Measurements from ENCODE around the gene UBE2H.
"Not testable (repeated sequence)": the region's sequence is repeated elsewhere in the genome, so short reads cannot be mapped to it uniquely, and the experiment has no call there.

UBE2H gene

DNA sequence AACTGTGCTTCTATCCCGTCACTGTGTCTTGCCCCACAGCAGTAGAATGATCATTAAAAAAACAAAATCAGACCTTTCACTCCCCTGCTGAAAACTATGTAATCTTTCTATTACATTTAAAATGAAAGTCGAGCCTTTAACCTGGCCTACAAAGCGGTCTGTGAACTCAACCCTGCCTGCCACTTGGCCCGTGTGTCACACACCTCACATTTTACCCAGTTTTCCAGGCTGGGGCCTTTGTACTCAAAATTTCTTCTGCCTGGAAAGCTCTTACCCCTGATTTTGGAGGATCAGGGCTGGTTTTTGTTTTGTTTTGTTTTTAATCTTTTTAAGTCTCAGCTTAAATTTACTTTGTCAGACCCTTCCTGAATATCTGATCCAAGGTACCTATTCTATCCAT, 82.1 kb downstream of the UBE2H start:
- DNase-seq = no peak

DNA sequence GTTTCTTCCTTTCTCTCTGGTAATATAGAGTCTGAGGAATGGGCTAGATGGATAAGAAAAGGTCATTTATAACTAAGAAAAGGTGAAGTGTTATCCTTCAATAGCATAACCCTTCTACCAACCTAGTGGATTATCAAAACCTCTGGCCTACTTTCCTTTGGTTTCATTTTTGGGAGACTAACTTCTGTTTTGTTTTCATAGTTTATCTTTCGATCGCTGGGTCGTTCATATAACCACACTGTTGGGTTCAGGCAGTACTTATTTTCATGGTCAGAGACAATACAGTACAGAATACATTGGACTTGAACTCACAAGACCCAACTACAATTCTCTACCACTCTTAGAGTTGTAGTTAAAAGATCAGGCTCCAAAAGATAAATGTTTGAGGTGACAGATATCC, 86.5 kb downstream of the UBE2H start:
- no peak for DNase-seq

DNA sequence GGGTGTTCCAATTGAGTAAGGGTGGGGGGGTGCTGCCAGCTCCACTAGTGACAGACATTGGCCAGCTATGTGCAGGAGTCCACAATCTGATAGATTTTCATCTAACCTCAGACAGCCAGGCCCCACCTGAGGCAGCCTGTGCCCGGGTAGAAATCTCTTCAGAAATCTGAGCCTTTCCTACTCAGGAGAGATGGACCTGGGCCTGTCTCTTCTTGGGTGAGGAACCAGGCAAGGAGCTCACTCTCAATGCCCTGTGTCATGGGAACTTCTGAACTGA, 86.9 kb downstream of the UBE2H start:
- peak; percentile 26 for DNase-seq

DNA sequence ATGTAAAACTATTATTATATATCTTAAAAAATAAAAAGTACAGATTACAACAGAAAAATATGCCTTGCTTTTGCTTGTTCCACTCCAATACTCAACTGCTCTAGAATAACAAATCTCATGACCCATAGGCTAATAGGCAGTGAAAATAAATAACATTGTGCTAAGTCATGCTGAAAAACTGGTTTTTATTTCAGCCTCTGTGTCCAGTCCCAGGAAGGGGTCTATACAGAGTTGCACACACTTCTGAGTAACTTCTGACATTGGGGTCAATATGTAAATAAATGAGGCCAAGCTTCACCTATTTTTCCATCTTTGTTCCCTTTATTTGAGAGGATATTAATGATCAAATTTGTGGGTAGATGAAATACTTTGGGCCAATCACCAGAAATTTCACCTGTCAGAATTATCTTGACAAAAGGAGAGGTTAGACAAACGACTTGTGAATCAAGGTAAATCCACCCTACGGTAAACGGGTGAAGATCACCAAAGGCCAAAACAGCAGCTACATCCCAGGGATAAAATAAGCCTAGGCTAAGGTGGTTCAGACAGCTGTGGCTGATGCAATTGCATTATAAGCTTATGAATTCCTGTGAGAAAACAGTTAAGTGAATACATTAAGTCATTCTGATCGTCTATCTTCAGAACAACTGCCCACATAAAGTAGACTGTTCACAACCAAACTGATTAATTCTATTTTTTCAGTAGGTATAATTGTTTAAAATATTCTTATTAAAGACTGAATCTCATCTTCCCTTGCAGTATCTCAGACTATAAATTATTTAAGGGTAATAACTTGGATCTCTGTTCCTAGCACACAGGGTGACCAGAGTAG, 87.5 kb downstream of the UBE2H start:
- peak; percentile 81 for DNase-seq

DNA sequence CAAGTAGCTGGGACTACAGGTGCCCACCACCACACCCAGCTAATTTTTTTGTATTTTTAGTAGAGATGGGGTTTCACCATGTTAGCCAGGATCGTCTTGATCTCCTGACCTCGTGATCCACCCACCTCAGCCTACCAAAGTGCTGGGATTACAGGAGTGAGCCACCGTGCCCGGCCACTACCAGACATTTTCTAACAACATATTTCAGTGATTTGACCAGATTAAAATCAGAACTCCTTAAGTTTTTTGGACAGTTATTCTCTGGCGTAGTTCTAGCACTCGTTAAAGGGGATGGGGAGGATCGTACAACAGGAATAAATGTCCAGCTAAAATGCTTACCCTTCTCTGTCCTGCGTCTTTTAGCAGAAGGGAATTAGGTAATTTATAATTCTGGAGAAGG, 88.1 kb downstream of the UBE2H start:
- not testable (repeated sequence) for DNase-seq

DNA sequence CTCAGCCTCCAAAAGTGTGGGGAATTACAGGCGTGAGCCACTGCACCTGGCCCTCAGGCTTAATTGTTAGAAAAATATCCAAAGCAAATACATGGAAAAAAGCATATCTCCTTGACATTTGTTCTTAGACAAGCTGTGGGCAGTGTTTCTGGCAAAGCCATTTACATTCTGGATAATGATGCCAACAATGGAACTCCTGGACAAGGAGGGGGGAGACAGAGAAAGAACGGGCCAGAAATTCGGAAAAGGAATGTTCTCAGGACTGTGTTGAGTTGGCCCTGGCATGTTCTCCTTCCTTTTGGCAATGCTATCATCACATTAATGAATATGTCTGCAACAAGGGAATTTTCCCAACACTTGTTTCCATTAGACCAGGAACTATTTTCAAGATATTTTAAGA, 88.7 kb downstream of the UBE2H start:
- DNase-seq = no peak

DNA sequence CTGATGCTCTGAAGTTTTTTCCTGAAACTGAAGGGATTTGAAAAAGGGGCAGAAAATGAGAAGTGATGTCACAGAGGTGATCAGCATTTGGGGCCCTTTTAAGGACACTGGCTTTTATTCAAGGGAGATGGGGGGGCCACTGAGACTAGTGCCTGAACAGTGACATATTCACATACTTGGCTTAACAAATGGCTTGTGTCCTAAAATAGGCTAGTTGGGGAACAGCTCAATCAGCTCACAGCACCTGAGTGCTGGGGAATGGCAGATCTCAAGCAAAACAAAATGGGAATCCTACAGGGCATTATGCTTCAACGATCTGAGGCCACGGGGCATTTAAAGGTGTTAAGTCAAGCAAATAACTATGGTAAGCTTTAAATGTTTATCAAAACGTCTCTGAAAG, 90.1 kb downstream of the UBE2H start:
- DNase-seq = no peak

DNA sequence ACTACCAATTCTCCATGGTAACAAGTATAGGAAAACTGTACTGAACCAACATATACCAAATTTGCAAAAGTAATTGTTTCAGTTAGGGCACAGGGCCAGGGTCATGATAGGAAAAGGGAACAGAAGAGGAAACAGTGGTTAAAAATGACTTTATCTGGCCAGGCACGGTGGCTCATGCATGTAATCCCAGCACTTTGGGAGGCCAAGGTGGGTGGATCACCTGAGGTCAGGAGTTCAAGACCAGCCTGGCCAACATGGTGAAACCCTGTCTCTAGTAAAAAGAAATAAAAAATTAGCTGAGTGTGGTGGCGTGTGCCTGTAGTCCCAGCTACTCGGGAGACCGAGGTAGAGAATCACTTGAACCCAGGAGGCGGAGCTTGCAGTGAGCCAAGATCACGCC, 92.0 kb downstream of the UBE2H start:
- DNase-seq = not testable (repeated sequence)

DNA sequence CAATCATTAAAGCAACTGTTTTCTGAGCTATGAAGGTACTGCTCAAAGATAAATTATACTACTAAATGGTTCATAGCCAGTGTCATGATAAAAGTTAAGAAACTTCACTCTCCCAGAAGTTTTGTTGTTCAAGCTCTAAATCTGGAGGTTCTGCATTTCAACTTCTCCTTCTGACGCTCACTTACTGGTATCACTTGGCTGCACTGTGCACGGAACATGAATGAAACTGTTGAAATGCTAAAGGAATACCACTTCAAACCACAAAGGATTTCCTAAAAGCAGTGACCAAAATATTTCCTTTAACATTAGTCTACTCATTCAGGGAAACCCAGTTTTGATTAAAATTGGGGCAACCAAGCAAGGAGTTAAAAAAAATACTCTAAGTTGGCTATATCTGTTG, 93.6 kb downstream of the UBE2H start:
- DNase-seq = no peak

DNA sequence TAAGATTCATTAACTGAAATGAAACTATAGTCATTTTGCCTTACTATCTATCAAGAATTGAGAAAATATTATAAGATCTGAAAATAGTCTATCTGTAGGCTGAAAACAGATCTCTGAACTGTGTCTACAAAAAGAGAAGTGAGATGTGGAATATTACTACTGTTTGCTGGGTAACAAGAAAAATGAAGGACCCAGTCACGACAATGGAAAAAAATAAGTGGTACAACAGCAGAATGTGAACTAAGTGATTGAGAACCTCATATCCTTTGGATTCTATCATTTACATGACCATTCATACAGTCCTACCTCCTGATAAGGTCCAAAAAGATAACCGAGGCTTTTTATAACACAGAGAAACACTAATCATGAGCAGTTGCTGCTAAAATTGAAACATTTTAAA, 94.3 kb downstream of the UBE2H start:
- DNase-seq = no peak

DNA sequence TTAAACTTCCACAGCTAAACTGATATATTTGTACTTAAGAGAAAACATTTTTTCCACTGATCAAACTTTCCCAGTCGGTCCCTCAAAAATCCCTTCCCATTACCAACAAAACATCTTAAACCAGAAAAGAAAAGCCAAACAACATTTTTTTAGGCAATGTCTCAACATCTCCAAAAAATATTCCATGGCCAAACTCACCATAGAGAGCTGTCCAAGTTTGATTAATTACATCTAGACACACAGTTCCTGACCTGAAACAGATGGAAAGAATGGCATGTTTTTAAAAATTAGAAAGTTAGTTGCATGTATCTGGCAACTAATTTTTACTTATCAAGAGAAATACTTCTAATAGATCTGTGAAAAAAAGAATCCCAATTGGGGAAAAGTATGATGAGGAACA, 95.4 kb downstream of the UBE2H start:
- DNase-seq = no peak

DNA sequence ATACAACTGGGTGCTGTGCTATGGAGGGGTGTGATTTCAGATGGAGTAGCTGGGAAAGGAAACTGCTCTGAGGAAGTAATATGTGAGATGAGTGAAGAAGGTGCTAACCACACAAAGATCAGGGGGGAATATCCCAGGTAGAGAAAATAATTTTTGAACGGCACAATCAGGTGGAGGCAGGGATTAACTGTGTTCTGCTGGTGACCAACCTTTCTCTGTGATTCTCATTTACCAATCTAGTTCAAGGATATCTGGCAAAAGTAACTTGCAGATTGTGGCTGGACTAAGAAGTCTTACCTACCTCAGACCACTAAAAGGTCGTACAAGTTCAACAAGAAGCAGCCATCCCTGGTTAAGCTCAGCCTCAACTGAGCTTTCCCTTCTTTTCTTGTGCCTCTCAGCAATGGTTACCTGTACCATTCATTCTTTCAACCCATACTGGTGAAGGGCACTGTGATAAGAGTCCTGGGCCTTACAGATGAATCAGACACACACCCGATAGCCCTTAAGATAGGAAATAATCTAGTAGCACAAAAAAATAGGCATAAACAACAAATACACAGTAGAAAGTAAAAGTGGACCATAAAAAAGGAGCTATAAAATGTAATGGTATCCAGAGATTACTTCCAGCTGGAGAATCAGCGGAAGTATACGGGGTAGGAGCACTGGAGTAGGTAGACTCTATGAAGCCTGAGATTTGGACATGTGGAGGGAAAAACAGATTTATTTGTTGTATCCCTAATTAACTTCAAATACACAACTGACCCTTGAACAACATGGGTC, 96.6 kb downstream of the UBE2H start:
- no peak for DNase-seq

DNA sequence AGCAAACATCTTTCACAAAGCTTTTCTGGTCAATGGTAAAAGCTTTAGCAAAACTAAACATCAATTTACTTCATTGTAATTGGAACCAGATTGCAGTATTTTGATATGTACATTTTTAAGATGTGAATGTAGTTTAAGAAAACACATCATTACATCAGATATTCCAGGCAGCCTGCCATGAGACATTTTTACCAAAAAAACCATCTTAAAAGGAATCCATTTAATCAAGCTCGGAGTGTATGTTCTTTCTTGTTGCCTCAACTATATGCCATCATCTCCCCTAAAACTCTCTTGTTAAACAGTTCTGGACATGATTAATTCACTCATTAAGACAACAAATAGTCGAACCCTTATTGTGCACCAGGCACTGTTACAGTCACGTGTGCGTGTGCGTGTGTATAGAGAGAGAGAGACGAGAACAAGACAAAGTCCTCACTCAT, 97.5 kb downstream of the UBE2H start:
- DNase-seq = no peak

DNA sequence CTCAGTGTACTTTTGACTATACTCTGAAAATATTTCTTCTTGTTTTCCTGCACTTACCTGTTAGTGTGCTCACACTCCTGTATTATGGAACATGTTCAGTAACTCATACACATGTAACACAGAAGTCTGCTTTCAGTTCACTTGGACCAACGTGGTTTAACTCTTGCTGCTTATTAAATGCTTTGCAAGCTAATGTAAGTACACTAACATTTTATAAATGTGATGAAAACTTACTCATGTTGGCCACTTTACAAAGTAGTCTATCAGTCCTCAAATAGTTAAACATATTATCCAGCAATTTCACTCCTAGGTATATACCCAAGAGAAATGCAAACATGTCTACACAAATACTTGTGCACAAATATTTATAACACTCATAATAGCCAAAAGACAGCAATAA, 98.4 kb downstream of the UBE2H start:
- no peak for DNase-seq

DNA sequence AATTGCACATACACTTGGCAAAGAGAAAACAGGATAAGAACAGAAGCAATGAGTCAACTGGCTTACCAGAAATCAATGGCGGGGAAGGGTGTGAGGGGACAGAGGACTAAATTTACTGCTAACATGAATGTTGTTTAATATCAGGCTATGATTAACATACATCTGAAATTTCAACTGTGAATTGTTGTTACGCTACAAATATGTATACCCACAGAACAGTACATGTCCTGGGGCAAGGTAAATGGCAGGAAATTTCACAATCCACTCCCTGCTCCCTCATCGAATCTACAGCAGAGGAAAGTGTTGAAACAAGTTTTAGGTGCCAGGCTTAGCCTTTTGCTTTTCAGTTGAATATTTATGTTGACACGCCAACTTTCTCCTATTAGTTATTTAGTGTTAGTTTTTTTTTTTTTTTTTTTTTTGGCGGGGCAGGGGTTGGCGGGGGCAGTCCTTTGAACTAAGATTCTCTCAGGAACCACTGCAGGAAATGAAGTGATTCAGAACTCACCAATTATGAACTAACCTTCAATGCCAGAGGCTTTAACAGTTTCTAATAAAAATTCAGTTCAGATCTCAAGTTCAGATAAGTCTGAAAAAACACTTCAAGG, 99.0 kb downstream of the UBE2H start:
- DNase-seq = no peak

DNA sequence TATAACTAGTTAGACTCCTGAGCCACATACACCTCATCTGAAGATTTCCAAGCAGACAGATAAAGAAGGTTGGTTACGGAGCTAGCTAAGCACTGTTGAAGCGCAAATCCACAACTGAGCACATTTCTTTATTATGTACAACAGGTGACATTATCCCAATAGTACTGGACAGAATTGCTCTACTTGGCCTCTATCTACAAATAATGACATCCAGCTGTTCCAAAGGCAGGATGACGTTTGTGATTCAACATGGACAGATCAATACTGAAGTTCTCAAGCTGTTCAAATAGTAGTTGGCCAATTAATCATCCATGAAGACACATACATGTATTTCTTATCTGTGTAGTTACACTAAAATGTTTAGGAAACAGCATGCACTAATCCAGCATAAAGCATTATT, 101.0 kb downstream of the UBE2H start:
- DNase-seq = no peak

DNA sequence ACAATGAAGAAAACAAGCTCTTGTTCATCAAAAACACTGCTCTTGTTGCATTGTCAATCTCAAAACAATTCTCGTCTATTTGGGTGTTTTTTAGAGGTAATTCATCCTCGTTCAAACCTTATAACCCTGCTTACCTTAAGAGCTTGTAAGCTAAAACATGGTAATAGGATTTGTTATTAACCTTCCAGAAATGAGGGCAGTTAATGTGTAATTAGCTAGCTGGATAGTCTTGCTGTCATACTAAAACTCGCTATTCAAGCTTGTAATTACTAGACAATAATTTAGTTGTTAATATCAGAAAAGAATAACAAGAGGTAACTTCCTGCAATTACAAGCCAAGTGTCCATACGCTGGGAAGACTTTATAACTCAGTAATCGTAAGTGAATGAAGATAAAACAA, 101.6 kb downstream of the UBE2H start:
- peak; percentile 4 for DNase-seq

DNA sequence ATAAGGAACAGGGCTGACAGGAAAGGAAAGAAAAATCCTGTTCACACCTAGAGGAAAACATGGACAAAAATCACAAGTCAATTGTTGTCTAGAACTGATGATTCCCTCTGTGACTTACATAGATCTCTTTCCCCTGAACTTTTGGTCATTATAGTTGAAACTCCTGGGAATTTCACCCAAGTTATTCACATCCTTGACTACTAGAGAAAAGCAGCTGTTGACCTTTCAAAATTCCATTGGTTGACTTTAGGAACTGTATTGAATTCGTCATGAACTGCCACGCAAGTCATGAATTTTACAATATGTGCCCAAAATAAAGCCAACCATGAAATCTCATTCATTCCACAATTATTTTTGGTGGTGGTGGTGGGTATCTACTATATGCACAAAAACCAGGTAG, 104.3 kb downstream of the UBE2H start:
- DNase-seq = no peak

DNA sequence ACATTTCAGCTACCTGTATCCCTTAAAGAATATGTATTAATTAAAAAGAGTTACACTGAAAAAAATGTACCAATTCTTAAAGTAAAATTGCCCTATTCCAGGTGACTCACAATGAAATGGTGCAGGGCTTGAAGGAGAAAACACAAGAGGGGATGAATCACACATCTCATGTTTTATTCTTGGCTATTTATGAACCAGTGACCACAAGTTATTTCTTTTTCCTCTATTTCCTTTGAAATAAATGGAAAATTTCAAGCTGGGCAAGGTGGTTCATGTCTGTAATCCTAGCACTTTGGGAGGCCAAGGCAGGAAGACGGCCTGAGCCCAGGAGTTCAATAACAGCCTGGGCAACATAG, 106.8 kb downstream of the UBE2H start:
- no peak for DNase-seq

DNA sequence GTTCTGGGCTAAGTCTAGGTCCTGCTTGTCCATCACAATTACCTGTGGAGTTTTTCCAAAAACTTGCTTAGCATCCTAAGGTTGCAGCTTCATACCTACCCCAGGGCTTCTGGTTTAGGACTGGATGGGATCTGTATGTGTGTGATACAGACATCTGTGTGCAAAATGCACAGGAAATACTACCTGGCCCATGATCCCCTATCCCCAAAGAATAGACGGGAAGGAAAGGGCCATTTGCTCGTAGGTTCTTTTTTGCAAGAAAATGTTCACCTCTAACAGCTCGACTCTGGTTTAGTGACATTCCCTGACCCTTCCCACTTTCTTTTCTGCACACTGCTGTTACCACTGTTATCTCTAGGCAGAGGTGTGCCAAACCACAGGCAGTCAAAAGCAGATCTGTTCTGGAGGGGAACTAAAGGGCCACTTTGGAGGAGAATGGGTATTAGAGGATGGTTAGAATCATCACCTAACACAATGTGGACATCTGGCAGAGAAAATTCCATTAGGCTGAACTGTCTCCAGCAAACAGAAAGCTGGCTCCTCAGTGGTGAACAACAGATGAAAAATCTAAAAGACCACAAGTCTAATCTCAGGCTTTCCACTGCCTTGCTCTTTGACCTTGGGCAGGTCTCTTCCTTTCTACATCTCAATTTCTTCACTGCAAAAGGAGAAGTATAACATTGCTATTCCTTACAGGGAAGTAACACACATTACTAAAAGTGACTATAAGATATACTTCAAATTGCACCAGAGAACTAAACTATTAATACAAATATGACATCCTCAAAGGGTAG, 107.4 kb downstream of the UBE2H start:
- DNase-seq = peak; percentile 40

DNA sequence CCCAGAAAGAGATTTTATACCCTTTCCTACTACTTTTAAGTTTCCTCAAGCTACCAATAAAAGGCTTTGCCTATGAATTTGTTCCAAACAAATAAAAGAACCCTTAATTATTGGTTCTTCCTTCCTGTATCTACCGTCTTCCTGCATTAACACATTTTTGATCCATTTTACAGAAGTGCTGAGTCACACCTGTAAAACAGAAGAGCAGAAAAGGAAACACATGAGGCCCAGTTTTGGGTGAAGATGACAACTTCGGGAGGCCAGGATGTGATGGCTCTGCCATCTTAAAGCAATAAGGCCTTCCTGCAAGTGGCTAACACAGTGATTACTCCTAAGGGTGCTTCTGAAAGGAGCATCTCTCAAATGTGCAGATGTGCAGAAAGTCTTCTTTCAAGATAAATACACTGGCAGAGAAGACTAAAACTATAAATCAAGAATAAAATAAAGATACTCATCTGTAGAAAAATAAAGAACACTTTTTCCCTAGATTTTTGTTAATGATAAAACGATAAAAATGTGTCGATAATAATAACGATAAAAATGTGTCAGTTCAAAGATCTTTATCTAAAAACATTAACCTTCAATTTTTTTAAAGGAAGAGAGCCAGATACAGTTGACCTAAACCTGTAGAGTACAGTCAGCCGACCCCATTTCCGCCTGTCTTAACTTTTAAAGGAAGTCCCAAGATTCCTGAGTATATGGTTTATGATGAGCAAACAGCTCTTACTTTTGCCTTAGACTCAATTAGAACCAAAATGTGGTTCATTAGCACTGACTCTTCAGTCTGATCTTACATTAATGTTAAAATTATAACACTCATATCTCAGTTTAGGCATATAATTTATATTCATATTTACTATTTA, 108.6 kb downstream of the UBE2H start:
- DNase-seq = no peak

DNA sequence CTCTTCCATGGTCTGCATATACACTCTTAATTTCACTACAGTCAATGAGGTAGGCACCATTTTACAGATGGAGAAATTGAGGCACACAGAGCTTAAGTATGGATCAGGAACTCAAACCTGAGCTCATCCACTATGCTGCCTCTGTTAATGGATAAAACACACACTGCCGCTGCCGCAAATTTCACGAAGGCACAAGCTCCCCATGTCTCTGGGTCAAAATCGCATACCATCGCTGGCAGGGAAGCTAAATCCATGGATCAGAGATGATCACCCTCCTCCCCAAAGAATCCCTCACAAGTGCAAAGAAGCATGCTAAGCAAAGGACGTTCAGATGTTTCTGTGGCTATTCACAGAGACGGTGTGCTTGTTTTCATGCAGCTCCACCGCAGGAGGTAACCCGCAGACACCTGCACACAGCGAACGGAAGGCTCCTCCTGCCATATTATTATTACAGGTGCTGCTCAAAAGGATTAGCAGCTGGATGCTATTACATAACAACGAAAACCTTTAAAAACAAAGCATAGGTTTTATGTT, 109.3 kb downstream of the UBE2H start:
- DNase-seq = no peak
